C4-2B (cell line): ENCODE results near the gene GFPT2.

Source experiments
- CTCF ChIP-seq: fragments of 450-650 bp; conservative IDR thresholded peaks from 2 replicates; pipeline ENCODE4 v1.5.1; 2017; ENCODE audit warnings: mild to moderate bottlenecking
- ZFX ChIP-seq: fragments of 450-650 bp; IDR thresholded peaks from 2 replicates; pipeline ENCODE4 v1.6.1; 2017

- TF ChIP-seq CTCF (no peak), ZFX (no peak)
Observed at GRCh38 chr5:180381851-180382480, 28.8 kb upstream of the GFPT2 start.
